Right cardiac atrium (tissue), 5 donors: Measurements from ENCODE around the gene MAMSTR. TPM values are rescaled to one million over a fixed set of nuclear protein-coding genes. Genes with fewer than 3 reads are reported as not detected.
A peak's percentile ranks its signal among the peaks of the same experiment; 100 is the strongest.

Experiments used
- ATAC-seq, 2 donors: fragments of 200-7000 bp; cut with Tn5 transposase; one replicate each; pipeline versions ENCODE4 v1.8.0 to v1.9.1; 2020; ENCODE audit warnings: moderate library complexity in 2 of 2, mild to moderate bottlenecking in 1 of 2
- DNase-seq, 3 donors: peaks; one replicate each; pipeline ENCODE4 v3.0.0-alpha.2; 2020
- H3K27ac ChIP-seq: one replicate; pipeline ENCODE4 v1.5.1; 2013; ENCODE audit warnings: mild to moderate bottlenecking, low read length, control low read depth, moderate library complexity
- H3K27me3 ChIP-seq: one replicate; pipeline ENCODE4 v1.6.1; 2013; ENCODE audit not compliant: control insufficient read depth, insufficient read depth
- H3K4me1 ChIP-seq: one replicate; pipeline ENCODE4 v1.6.1; 2013; ENCODE audit warnings: low read length; ENCODE audit not compliant: control insufficient read depth, insufficient read depth
- H3K4me3 ChIP-seq: one replicate; pipeline ENCODE4 v1.5.1; 2013; ENCODE audit warnings: low read length, control low read depth
- H3K9me3 ChIP-seq: one replicate; pipeline ENCODE4 v1.6.1; 2013; ENCODE audit warnings: low read length; ENCODE audit not compliant: control insufficient read depth
- WGBS: extraction: QIAGEN DNeasy Blood & Tissue Kit; methylation state at CpG from one replicate; pipeline ENCODE4 v1.1.7; 2013; 5-methylcytosine and 5-hydroxymethylcytosine counted together
- intact Hi-C, 4 donors: fragments of 100-400 bp; cut with DNase I; formaldehyde crosslinking; loops; one replicate each; pipeline versions ENCODE4 v1.11.0 to v1.14.0; 2022 to 2023
- polyA plus RNA-seq: library from polyadenylated mRNA; stranded (reverse); fragments of 200-250 nt; gene quantifications from one replicate; pipeline ENCODE4 v1.2.3, GENCODE V29; 2013
- total RNA-seq, 4 donors: library from RNA; stranded (reverse); fragmentation: NEBNext Ultra II Directional; extraction: Animal tissue kit (Norgen Biotek cat#: 25700); gene quantifications; one replicate each; pipeline ENCODE4 v1.2.1, GENCODE V29; 2021
- donor health status: healthy with polysubstance abuse.
- donor health status: DM: no; HTN: yes; CAD: no.
- donor health status: DM: no; HTN: no; CAD: no.
- donor health status: DM: no; HTN: yes; CAD: no; lungs with severe emphysema.
- donor health status: DM: yes; HTN: yes; CAD: no.

Gene MAMSTR
- total and polyA plus RNA-seq, 5 donors = 1.6 to 5.7 (median 4.0) TPM

DNA sequence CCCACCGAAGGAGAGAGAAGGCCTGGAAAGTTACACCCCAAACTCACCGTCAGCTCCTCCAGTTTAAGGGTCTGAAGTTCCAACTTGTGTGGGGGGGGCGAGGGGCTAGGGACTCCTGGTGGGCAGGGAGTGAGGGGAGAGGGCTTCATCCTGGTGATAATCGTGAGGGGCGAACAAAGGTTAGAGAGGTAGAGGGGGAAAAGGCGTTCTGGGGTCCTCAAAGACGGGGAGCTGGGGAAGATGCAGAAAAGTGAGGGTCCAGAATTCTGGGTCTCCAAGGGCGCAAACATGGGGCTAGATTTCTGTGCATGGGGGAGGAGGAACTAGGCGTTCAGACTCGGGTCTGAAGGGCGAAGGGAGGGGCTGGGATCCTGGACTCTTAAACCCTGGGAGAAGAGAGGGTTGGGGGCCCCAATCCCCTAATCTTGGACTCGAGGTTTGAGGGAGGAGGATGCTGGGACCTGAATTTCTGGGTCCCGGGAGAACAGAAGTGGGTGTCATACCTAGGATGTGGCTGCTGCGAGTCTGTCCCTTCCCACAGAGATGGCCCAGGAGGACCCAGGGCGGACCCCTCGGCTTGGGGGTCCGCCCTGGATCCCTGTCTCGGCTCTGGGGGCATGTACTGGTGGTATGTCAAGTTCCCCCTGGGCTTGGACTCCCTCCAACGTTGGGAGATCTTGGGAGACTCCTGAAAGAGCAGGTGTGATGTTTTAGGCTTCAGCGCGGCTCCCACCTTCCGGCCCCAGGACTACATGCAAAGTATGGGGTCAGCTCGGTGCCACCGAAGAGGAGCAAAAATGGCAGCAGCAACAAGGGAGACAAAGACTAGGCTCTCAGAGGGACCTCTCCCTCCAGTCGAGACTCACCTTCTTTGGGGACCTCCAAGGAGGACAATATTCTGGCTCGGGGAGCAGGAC is 4.5 kb downstream of the MAMSTR start:
- Histone ChIP-seq H3K4me3 (peak overlapping the region; percentile 43), H3K27ac (peak overlapping the region; percentile 86), H3K9me3 (no peaks in the 10 kb centered on the region), H3K4me1 (peaks cover 15% of the 10 kb centered on the region), H3K27me3 (no peaks in the 10 kb centered on the region)
- intact Hi-C loops = no loop called here
- ATAC-seq (no peak), DNase-seq (peak; percentile 42 to 69 (median 65))
- WGBS = 57% methylated on average over 26 of the region's 26 CpGs

DNA sequence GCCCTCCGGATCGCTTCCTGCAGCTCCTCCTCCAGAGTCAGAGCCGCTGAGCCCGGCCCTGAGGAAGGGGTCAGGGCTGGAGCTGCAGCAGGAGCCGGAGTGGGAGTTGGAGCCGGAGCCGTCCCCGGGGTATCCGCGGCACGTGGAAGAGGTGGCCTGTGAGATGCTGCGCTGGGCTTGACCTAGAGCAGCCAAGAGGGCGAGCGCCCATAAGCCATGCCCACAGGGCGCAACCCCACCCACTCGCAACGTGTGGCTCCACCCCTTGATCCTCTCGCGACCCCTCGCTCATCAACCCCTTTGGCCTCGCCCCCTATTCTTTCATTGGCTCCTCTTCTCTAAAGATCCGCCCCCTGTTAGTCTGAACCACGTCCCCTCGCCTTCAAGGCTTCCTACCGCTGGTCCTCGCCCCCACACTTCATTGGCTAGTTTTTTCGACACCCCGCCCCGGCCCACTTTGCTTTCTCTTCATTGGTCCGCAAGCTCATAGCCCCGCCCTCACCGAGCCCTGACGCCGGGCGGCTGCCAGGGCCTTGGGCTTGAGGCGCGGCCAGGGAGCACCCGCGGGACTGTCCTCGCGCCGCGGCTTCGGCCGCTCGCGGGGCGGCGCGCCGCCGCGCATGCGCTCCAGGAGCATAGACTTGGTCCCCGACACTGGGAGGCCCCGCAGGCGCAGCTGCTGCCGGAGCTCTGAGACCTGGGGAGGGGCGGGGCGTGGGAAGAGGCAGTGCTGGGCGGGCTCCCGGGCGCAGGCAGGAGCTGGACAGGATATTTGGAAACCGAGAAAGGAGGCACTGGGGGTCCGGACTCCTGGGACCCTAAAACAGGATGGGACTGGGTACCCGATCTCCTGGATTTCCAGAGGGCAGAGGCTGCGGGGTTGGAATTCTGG is 5.4 kb downstream of the MAMSTR start:
- peak overlapping the region; percentile 47 for H3K4me3 ChIP-seq
- no peaks in the 10 kb centered on the region for H3K9me3 ChIP-seq
- intact Hi-C loops = no loop called here
- H3K27ac ChIP-seq = peak overlapping the region; percentile 86
- ATAC-seq (peak; percentile 91 to 95), DNase-seq (peak; percentile 99 to 100 (median 100))
- peaks cover 11% of the 10 kb centered on the region for H3K4me1 ChIP-seq
- WGBS = under 1% methylated on average over 67 of the region's 67 CpGs
- no peaks in the 10 kb centered on the region for H3K27me3 ChIP-seq

DNA sequence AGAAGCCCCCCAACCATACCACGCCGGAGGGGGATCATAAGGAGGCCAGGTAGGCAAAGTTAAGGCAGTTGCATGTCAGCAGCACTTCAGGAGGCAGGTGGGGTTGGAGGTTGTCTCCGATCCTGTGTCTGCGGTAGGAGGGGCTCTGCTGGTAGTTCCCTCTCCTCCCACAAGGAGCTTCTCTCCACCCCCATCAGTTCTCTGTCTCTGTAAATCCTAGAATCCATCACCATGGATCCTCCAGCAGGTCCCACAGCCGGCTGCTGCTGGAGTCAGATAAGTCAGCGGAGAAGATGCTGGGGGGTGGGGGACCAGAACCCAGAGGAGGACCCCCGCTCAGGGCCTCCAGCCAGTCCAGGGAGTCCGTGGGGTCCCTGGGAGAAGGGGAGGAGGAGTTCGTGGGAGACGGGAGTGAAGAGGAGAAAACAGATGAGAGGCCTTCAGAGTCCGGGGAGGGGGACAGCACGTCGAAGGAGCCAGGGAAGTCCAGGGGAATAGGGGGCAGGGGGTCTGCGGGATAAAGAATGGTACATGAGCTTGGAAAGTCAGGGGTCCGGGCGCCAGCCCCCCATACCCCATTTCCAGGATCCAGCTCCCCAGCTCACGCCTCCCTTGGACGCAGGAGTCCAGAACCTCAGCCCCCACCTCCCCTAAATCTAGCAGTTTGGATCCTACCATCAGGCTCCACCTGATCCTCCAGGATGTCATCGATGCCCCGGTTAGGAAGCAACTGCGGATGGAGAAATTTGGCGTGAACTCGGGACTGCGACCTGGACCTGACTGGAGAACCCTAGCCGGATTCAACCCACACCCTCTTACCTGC is 6.3 kb downstream of the MAMSTR start:
- H3K9me3 ChIP-seq = no peaks in the 10 kb centered on the region
- ATAC-seq = no peak
- peak overlapping the region; percentile 23 for H3K27ac ChIP-seq
- intact Hi-C loops = no loop called here
- peaks cover 6% of the 10 kb centered on the region for H3K4me1 ChIP-seq
- 13% methylated on average over 25 of the region's 25 CpGs for WGBS
- H3K27me3 ChIP-seq = no peaks in the 10 kb centered on the region
- H3K4me3 ChIP-seq = peak overlapping the region; percentile 47
- DNase-seq = peak in 2 of 3 donors; percentile 53 to 67

DNA sequence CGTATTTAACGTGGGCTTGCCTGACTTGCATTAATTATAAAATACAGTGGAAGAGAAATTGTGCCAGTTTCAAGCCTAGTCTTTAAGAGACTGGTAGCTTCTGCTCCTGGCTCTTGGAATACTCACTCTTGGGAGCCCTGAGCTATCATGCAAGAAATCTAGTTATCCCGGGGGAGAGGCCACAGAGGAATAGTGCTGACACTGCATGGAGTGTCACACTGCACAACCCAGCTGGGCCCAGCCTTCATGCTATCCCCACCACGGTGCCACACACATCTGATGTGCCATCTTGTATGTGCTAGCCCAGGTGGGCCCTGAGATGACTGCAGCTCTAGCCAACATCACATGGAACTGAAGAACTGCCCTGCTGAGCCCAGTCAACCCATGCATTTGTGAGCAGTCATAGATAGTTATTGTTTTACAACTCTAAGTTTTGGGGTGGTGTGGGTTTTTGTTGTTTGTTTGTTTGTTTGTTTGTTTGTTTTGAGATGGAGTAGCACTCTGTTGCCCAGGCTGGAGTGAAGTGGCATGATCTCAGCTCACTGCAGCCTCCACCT is 8.3 kb downstream of the MAMSTR start:
- Histone ChIP-seq H3K27ac (no peak overlapping the region), H3K27me3 (no peaks in the 10 kb centered on the region), H3K9me3 (no peaks in the 10 kb centered on the region), H3K4me3 (no peak overlapping the region), H3K4me1 (peaks cover 4% of the 10 kb centered on the region)
- 93% methylated on average over 4 of the region's 4 CpGs for WGBS
- DNase-seq (no peak), ATAC-seq (no peak)
- intact Hi-C loops = no loop called here

DNA sequence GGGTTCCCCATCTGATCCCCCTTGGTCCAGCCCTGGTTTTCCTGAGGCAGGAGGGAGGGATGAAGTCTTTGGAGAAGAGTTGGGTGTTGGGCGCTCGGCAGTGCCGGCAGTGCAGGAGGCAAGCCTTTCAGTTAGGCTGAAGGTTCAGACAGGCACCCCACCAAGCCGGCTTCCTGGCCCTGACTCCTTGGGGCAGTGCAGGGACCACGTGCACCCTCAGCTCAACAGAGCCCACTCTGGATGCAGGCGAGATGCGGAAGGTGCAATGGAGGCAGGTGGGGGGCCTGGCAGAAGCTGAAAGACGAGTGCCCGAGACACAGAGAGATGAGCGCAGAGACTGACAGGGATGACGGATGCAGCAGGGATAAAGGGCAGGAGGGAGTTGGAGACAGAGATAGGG is 11.1 kb downstream of the MAMSTR start:
- Histone ChIP-seq H3K27ac (no peak overlapping the region), H3K9me3 (no peaks in the 10 kb centered on the region), H3K4me1 (no peaks in the 10 kb centered on the region), H3K4me3 (no peak overlapping the region), H3K27me3 (no peaks in the 10 kb centered on the region)
- DNase-seq (no peak), ATAC-seq (no peak)
- intact Hi-C loops = no loop called here
- 44% methylated on average over 11 of the region's 11 CpGs for WGBS

DNA sequence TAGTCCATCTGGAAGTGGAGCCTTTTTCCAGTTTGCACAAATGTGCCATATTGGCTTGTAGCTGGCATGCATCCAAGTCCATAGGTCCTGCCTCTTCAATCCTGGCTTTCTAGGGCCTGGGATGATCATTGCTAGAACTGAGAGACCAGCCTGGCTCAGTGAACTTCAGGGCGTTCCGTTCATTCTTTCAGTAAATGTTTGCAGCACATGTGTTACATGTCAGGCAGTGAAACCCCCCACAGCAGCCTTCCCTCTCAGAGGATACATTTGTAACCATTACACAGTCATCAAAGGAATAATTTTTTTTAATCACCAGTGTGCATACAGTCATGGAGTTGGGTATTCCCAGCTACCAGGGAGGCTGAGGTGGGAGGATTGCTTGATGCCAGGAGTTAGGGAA is 14.1 kb downstream of the MAMSTR start:
- WGBS = 57% methylated on average over 2 of the region's 2 CpGs
- DNase-seq (no peak), ATAC-seq (no peak)
- Histone ChIP-seq H3K27me3 (no peaks in the 10 kb centered on the region), H3K4me3 (no peak overlapping the region), H3K27ac (no peak overlapping the region), H3K4me1 (no peaks in the 10 kb centered on the region), H3K9me3 (no peaks in the 10 kb centered on the region)
- intact Hi-C loops = no loop called here

DNA sequence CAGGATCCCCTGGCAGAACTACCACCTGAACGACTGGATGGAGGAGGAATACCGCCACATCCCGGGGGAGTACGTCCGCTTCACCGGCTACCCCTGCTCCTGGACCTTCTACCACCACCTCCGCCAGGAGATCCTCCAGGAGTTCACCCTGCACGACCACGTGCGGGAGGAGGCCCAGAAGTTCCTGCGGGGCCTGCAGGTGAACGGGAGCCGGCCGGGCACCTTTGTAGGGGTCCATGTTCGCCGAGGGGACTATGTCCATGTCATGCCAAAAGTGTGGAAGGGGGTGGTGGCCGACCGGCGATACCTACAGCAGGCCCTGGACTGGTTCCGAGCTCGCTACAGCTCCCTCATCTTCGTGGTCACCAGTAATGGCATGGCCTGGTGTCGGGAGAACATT is 16.2 kb downstream of the MAMSTR start:
- H3K4me1 ChIP-seq = no peaks in the 10 kb centered on the region
- intact Hi-C loops = no loop called here
- H3K27ac ChIP-seq = no peak overlapping the region
- ATAC-seq = peak; percentile 24 to 38
- no peaks in the 10 kb centered on the region for H3K9me3 ChIP-seq
- H3K4me3 ChIP-seq = no peak overlapping the region
- DNase-seq = no peak
- no peaks in the 10 kb centered on the region for H3K27me3 ChIP-seq
- 92% methylated on average over 23 of the region's 23 CpGs for WGBS

DNA sequence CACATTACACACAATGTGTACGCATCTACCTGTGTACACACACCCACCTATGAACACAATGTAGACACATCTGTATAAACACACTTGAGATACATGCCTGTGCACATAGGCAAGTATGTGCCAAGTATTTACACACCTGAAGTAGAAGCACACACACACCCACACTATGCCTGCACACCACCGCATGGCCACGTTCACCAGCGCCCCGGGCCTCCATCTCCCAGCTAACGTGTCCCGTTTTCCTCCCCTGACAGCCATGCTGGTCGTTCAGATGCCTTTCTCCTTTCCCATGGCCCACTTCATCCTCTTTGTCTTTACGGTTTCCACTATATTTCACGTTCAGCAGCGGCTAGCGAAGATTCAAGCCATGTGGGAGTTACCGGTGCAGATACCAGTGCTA is 16.8 kb downstream of the MAMSTR start:
- WGBS = 92% methylated on average over 13 of the region's 13 CpGs
- intact Hi-C loops = no loop called here
- Histone ChIP-seq H3K27me3 (no peaks in the 10 kb centered on the region), H3K27ac (no peak overlapping the region), H3K4me3 (no peak overlapping the region), H3K4me1 (no peaks in the 10 kb centered on the region), H3K9me3 (no peaks in the 10 kb centered on the region)
- DNase-seq = no peak
- ATAC-seq = no peak

DNA sequence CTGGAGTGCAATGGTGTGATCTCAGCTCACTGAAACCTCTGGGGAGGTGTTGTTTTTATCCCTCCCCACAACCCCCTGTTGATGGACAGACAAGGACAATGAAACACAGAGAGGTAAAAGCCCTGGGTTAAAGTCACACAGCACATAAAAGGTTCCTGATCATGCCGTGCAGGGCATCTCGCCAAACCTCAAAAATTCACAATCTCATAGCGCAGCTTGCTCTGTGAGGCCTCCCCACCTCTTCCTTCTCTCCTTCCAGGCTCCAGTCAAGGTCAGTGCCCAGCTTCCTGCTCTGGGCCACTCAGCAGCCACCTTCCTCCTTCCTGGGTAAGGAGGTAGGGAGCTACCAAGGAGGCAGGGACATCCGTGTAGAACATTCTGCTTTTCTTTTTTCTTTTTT is 21.5 kb downstream of the MAMSTR start:
- Histone ChIP-seq H3K4me3 (no peak overlapping the region), H3K4me1 (no peaks in the 10 kb centered on the region), H3K27ac (no peak overlapping the region), H3K27me3 (no peaks in the 10 kb centered on the region), H3K9me3 (no peaks in the 10 kb centered on the region)
- ATAC-seq = peak; percentile 32 to 37
- 46% methylated on average over 4 of the region's 4 CpGs for WGBS
- DNase-seq = no peak
- intact Hi-C loops = no loop called here

DNA sequence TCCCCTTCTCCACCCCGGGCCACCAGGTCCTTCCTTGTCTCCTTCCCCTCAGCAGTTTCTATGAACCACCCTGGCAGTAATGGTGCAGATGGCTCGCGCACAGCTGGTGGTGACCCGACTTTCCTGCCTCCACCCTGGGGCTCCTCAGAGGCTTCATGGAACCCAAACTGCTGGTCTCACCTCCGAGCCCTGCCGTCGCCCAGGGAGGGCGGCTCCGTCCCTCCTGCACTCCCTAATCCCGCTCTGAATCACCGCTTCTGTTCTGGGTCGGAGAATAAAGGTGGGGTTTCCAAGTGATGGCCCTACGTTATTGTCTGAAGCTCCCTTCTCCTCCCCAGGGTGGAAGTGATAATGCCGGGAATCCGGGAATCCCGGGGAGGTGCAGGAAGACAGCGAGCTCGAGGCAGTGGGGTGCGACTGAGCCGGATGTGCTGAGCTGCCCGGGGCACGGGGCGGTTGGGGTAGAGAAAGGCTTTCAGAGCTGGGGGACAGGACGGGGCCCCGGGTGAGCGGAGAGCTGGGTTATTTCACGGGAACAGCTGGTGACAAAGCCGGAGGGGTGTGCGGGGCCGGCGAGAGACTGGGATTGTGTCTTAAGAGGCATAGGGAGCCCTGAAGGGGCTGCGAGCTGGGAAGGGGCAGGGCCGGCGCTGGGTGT is 23.0 kb downstream of the MAMSTR start:
- 7% methylated on average over 34 of the region's 34 CpGs for WGBS
- intact Hi-C loops = no loop called here
- H3K27ac ChIP-seq = peak overlapping the region; percentile 2
- H3K27me3 ChIP-seq = no peaks in the 10 kb centered on the region
- no peaks in the 10 kb centered on the region for H3K9me3 ChIP-seq
- H3K4me3 ChIP-seq = peak overlapping the region; percentile 32
- peak in 2 of 3 donors; percentile 41 to 56 for DNase-seq
- no peaks in the 10 kb centered on the region for H3K4me1 ChIP-seq
- peak; percentile 58 to 81 for ATAC-seq
